NB4 (cell line): Measurements from ENCODE around the gene FAIM2.

Source experiments
- DNase-seq: peaks from one replicate; pipeline ENCODE4 v3.0.0; 2010; ENCODE audit warnings: low read depth
- H3K4me3 ChIP-seq: one replicate; pipeline ENCODE4 v1.5.1; 2011; ENCODE audit warnings: mild to moderate bottlenecking, low read depth, low read length, moderate library complexity
- CTCF ChIP-seq: IDR thresholded peaks from one replicate; pipeline ENCODE4 v1.5.1; 2012; ENCODE audit warnings: low read depth, low read length
- MAX ChIP-seq: IDR thresholded peaks from 2 replicates; pipeline ENCODE4 v1.6.1; 2011; ENCODE audit warnings: low read depth, low read length
- MYC ChIP-seq: IDR thresholded peaks from 2 replicates; pipeline ENCODE4 v1.6.1; 2011; ENCODE audit warnings: low read depth, low read length
- POLR2A ChIP-seq: IDR thresholded peaks from 2 replicates; pipeline ENCODE4 v1.6.1; 2011; ENCODE audit warnings: mild to moderate bottlenecking; ENCODE audit not compliant: insufficient read length; ENCODE audit errors: extremely low read depth

The FAIM2 gene

GRCh38 chr12:49889361-49890095 is 14.2 kb downstream of the FAIM2 start:
- TF ChIP-seq MAX, result no peak
- no peak for TF ChIP-seq POLR2A
- TF ChIP-seq CTCF, result no peak
- no peak for TF ChIP-seq MYC
- H3K4me3 ChIP-seq, result no peak overlapping the region
- no peak for DNase-seq

- no peak for DNase-seq
- no peak overlapping the region for H3K4me3 ChIP-seq
- no peak for TF ChIP-seq POLR2A
- no peak for TF ChIP-seq MYC
- no peak for TF ChIP-seq MAX
- TF ChIP-seq CTCF, result no peak
These were observed 15.1 kb downstream of the FAIM2 start for GRCh38 chr12:49888461-49889151.

GRCh38 chr12:49887536-49888401 is 15.9 kb downstream of the FAIM2 start:
- no peak for DNase-seq
- no peak overlapping the region for H3K4me3 ChIP-seq
- no peak for TF ChIP-seq POLR2A
- no peak for TF ChIP-seq MAX
- no peak for TF ChIP-seq MYC
- TF ChIP-seq CTCF, result no peak

- no peak for TF ChIP-seq POLR2A
- TF ChIP-seq MAX, result no peak
- TF ChIP-seq MYC, result no peak
- no peak for TF ChIP-seq CTCF
- DNase-seq, result no peak
- no peak overlapping the region for H3K4me3 ChIP-seq
These were observed 16.6 kb downstream of the FAIM2 start for GRCh38 chr12:49887091-49887490.

GRCh38 chr12:49885663-49886461 is 17.8 kb downstream of the FAIM2 start:
- no peak for DNase-seq
- no peak overlapping the region for H3K4me3 ChIP-seq
- TF ChIP-seq MAX (no peak), MYC (no peak), POLR2A (no peak), CTCF (no peak)
